ENCODE results near the gene MAPK6.
"Not testable (repeated sequence)": the region's sequence is repeated elsewhere in the genome, so short reads cannot be mapped to it uniquely, and the experiment has no call there.

The MAPK6 gene

DNA sequence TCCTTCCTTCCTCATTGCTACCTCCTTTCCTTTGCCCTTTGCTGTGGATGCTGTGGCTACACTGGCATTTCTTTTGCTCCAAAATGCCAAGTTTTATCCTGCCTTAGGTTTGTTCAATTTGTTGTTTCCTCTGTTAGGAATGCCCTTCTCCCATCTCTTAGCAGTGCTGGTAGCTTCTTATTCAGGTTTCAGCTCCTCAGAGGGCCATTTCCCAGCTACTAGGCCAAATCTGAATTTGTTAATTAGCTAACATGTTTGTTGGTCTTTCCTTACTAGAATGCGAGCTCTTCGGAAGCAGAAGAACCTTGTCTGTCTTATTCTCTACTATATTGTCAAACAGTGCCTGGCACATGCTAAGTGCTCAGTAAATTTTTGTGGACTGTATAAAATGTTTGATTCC is 11.0 kb downstream of the MAPK6 start:
- H3K27me3 ChIP-seq (ENCODE audit: control insufficient read depth, insufficient read depth, low read length) = no peaks in the 10 kb centered on the region
- no peaks in the 10 kb centered on the region for H3K36me3 ChIP-seq (ENCODE audit: control insufficient read depth, insufficient read depth, low read length)
- H3K4me3 ChIP-seq (ENCODE audit: low read depth, low read length) = no peak overlapping the region
- H3K9me3 ChIP-seq (ENCODE audit: control insufficient read depth, insufficient read depth, low read length) = no peaks in the 10 kb centered on the region
- H3K4me1 ChIP-seq (ENCODE audit: control insufficient read depth, insufficient read depth, low read length) = peaks cover 7% of the 10 kb centered on the region
- no peak overlapping the region for H3K9ac ChIP-seq (ENCODE audit: low read depth, low read length)

DNA sequence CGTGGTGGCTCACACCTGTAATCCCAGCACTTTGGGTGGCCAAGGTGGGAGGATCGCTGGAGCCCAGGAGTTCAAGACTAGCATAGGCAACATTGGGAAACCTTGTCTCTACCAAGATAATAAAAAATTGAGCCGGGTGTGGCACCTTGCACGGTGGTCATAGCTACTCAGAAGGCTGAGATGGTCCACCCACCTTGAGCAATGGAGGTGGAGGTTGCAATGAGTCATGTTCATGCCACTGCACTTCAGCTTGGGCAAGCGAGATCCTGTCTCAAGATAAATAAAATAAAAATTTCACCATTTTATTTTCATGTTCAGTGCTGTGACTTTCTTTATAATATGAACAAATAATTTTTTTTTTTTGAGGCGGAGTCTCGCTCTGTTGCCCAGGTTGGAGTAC is 12.5 kb downstream of the MAPK6 start:
- H3K36me3 ChIP-seq (ENCODE audit: control insufficient read depth, insufficient read depth, low read length) = no peaks in the 10 kb centered on the region

GRCh38 chr15:52037889-52038505 is 19.0 kb downstream of the MAPK6 start:
- Histone ChIP-seq H3K4me1 (ENCODE audit: control insufficient read depth, insufficient read depth, low read length) (peaks cover 5% of the 10 kb centered on the region), H3K4me3 (ENCODE audit: low read depth, low read length) (no peak overlapping the region), H3K9me3 (ENCODE audit: control insufficient read depth, insufficient read depth, low read length) (no peaks in the 10 kb centered on the region), H3K36me3 (ENCODE audit: control insufficient read depth, insufficient read depth, low read length) (no peaks in the 10 kb centered on the region), H3K27me3 (ENCODE audit: control insufficient read depth, insufficient read depth, low read length) (no peaks in the 10 kb centered on the region), H3K9ac (ENCODE audit: low read depth, low read length) (no peak overlapping the region)

More for the DNA sequence above, 12.5 kb downstream of the MAPK6 start:
- Histone ChIP-seq H3K4me1 (ENCODE audit: control insufficient read depth, insufficient read depth, low read length) (peaks cover 7% of the 10 kb centered on the region), H3K4me3 (ENCODE audit: low read depth, low read length) (no peak overlapping the region), H3K27me3 (ENCODE audit: control insufficient read depth, insufficient read depth, low read length) (no peaks in the 10 kb centered on the region), H3K9ac (ENCODE audit: low read depth, low read length) (no peak overlapping the region), H3K9me3 (ENCODE audit: control insufficient read depth, insufficient read depth, low read length) (no peaks in the 10 kb centered on the region)

DNA sequence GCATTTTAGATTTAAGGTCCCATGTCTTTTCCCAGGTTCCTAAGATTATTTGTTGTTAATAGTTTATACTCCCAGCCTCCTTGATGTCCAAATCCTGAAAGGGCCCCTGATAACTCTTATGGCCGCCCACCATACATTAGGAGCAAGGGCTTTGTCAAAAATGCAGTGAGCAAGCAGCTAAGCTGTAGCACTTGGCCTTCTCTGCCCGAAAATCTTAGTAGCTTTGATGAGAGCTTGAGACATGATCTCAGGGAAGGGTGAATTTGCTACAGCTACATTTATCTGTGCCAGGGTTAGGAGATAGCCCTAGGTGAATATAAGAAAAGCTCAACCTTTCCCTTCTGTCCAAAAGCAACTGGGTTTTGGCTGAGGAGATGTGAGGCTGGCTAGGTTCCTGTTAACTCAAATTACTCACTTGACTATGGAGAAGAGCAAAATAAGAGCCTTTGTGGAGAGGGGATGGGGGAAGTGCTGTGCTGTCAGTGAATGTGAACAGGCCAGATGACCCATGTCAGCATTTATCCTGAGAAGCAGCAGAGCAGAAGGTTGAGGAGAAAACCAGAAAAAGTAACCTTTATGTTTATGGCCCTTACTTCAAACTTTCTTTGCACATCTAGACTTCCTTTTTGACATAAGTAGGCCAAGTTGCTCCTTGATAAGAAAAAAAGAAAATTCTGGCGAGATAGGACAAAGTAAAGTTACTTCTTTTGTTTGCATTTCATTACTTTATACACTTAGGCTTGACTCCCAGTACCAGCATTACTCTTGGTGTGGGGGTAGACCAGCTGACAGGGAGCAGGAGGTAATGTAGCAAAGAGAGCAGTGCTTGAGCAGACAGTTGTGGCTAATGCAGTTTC is 21.1 kb downstream of the MAPK6 start:
- no peaks in the 10 kb centered on the region for H3K9me3 ChIP-seq (ENCODE audit: control insufficient read depth, insufficient read depth, low read length)
- H3K4me1 ChIP-seq (ENCODE audit: control insufficient read depth, insufficient read depth, low read length) = peaks cover 5% of the 10 kb centered on the region
- no peak overlapping the region for H3K4me3 ChIP-seq (ENCODE audit: low read depth, low read length)
- H3K36me3 ChIP-seq (ENCODE audit: control insufficient read depth, insufficient read depth, low read length) = no peaks in the 10 kb centered on the region
- H3K27me3 ChIP-seq (ENCODE audit: control insufficient read depth, insufficient read depth, low read length) = no peaks in the 10 kb centered on the region
- H3K9ac ChIP-seq (ENCODE audit: low read depth, low read length) = no peak overlapping the region

- Histone ChIP-seq H3K4me1 (ENCODE audit: control insufficient read depth, insufficient read depth, low read length) (peaks cover 6% of the 10 kb centered on the region), H3K36me3 (ENCODE audit: control insufficient read depth, insufficient read depth, low read length) (peaks cover 4% of the 10 kb centered on the region), H3K4me3 (ENCODE audit: low read depth, low read length) (no peak overlapping the region), H3K9ac (ENCODE audit: low read depth, low read length) (no peak overlapping the region), H3K9me3 (ENCODE audit: control insufficient read depth, insufficient read depth, low read length) (no peaks in the 10 kb centered on the region), H3K27me3 (ENCODE audit: control insufficient read depth, insufficient read depth, low read length) (no peaks in the 10 kb centered on the region)
These were observed 23.2 kb downstream of the MAPK6 start for GRCh38 chr15:52042051-52042851.

- H3K9me3 ChIP-seq (ENCODE audit: control insufficient read depth, insufficient read depth, low read length); H3K9ac ChIP-seq (ENCODE audit: low read depth, low read length); H3K36me3 ChIP-seq (ENCODE audit: control insufficient read depth, insufficient read depth, low read length); H3K27me3 ChIP-seq (ENCODE audit: control insufficient read depth, insufficient read depth, low read length); H3K4me3 ChIP-seq (ENCODE audit: low read depth, low read length); H3K4me1 ChIP-seq (ENCODE audit: control insufficient read depth, insufficient read depth, low read length): not testable (repeated sequence)
These were observed 26.8 kb downstream of the MAPK6 start for GRCh38 chr15:52045795-52046298.

DNA sequence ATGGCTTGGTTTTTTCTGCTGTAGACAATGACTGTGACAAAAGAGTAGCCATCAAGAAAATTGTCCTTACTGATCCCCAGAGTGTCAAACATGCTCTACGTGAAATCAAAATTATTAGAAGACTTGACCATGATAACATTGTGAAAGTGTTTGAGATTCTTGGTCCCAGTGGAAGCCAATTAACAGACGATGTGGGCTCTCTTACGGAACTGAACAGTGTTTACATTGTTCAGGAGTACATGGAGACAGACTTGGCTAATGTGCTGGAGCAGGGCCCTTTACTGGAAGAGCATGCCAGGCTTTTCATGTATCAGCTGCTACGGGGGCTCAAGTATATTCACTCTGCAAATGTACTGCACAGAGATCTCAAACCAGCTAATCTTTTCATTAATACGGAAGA is 27.5 kb downstream of the MAPK6 start:
- H3K27me3 ChIP-seq (ENCODE audit: control insufficient read depth, insufficient read depth, low read length); H3K9me3 ChIP-seq (ENCODE audit: control insufficient read depth, insufficient read depth, low read length); H3K4me1 ChIP-seq (ENCODE audit: control insufficient read depth, insufficient read depth, low read length); H3K9ac ChIP-seq (ENCODE audit: low read depth, low read length); H3K36me3 ChIP-seq (ENCODE audit: control insufficient read depth, insufficient read depth, low read length); H3K4me3 ChIP-seq (ENCODE audit: low read depth, low read length): not testable (repeated sequence)

GRCh38 chr15:52050416-52050815 is 31.4 kb downstream of the MAPK6 start:
- Histone ChIP-seq H3K9ac (ENCODE audit: low read depth, low read length) (no peak overlapping the region), H3K9me3 (ENCODE audit: control insufficient read depth, insufficient read depth, low read length) (no peaks in the 10 kb centered on the region), H3K4me3 (ENCODE audit: low read depth, low read length) (no peak overlapping the region), H3K36me3 (ENCODE audit: control insufficient read depth, insufficient read depth, low read length) (peaks cover 8% of the 10 kb centered on the region), H3K4me1 (ENCODE audit: control insufficient read depth, insufficient read depth, low read length) (peaks cover 2% of the 10 kb centered on the region), H3K27me3 (ENCODE audit: control insufficient read depth, insufficient read depth, low read length) (no peaks in the 10 kb centered on the region)

DNA sequence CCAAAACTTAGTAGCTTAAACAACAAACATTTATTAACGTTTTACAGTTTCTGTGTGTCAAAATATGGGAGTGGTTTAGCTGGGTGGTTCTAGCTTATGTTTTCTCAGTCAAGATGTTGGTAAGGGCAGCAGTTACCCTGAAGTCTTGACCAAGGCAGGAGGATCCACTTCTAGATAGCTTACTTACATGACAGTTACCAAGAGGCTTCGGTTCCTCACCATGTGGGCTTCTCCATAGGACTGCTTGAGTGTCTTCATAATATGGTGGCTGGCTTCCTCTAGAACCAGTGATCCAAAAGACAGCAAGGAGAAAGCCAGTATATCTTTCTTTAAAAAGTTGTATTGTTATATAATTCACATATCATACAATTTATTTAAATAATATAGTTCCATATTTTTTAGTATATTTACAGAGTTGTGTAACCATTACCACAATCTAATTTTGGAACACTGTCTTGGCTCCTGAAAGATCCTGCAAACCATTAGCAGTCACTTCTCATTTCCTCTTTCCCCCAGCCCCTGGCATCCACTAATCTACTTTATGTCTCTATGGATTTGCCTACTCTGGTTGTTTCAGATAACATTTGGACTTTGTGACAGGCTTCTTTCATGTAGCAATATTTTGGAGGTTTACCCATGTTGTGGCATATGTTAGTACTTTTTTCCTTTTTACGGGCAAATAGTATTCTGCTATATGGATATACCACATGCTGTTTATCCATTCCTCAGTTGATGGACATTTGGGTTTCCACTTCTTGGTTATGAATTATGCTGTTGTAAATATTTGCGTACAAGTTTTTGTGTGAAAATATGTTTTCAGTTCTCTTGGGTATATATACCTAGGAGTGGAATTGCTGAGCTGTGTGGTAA is 33.3 kb downstream of the MAPK6 start:
- H3K4me3 ChIP-seq (ENCODE audit: low read depth, low read length) = no peak overlapping the region
- H3K4me1 ChIP-seq (ENCODE audit: control insufficient read depth, insufficient read depth, low read length) = no peaks in the 10 kb centered on the region
- H3K9me3 ChIP-seq (ENCODE audit: control insufficient read depth, insufficient read depth, low read length) = no peaks in the 10 kb centered on the region
- H3K36me3 ChIP-seq (ENCODE audit: control insufficient read depth, insufficient read depth, low read length) = peaks cover 4% of the 10 kb centered on the region
- no peaks in the 10 kb centered on the region for H3K27me3 ChIP-seq (ENCODE audit: control insufficient read depth, insufficient read depth, low read length)
- H3K9ac ChIP-seq (ENCODE audit: low read depth, low read length) = no peak overlapping the region

DNA sequence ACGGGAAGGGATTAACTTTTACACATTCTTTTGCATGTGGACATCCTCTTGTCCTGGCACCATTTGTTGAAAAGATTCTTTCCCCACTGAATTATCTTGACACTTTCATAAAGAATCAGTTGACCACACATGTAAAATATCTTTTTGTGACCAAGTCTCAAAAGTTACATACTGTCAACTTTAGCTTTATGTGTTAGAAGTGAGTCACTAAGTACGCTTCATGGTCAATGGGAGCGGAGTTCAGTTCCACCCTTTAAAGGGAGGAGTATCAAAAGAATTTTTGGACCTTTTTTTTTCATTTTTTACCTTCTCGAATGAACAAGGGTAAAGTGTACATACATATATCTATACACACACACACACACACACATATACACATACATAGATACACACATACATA is 35.4 kb downstream of the MAPK6 start:
- Histone ChIP-seq H3K27me3 (ENCODE audit: control insufficient read depth, insufficient read depth, low read length) (no peaks in the 10 kb centered on the region), H3K36me3 (ENCODE audit: control insufficient read depth, insufficient read depth, low read length) (peaks cover 13% of the 10 kb centered on the region), H3K4me3 (ENCODE audit: low read depth, low read length) (no peak overlapping the region), H3K4me1 (ENCODE audit: control insufficient read depth, insufficient read depth, low read length) (no peaks in the 10 kb centered on the region), H3K9ac (ENCODE audit: low read depth, low read length) (no peak overlapping the region), H3K9me3 (ENCODE audit: control insufficient read depth, insufficient read depth, low read length) (no peaks in the 10 kb centered on the region)

GRCh38 chr15:52054858-52055257 is 35.8 kb downstream of the MAPK6 start:
- not testable (repeated sequence) for H3K9ac ChIP-seq (ENCODE audit: low read depth, low read length); H3K4me1 ChIP-seq (ENCODE audit: control insufficient read depth, insufficient read depth, low read length)
- peaks cover 18% of the 10 kb centered on the region for H3K36me3 ChIP-seq (ENCODE audit: control insufficient read depth, insufficient read depth, low read length)

More at GRCh38 chr15:52054858-52055257, 35.8 kb downstream of the MAPK6 start:
- H3K27me3 ChIP-seq (ENCODE audit: control insufficient read depth, insufficient read depth, low read length); H3K9me3 ChIP-seq (ENCODE audit: control insufficient read depth, insufficient read depth, low read length); H3K4me3 ChIP-seq (ENCODE audit: low read depth, low read length): not testable (repeated sequence)
